Spleen (tissue), 11 donors: Measurements from ENCODE around the gene RECK. TPM values are rescaled to one million over a fixed set of nuclear protein-coding genes. Genes with fewer than 3 reads are reported as not detected.

ENCODE experiments used
- DNase-seq: peaks from one replicate; pipeline ENCODE4 v3.0.0-alpha.2; 2020
- H3K27ac ChIP-seq, 8 donors: fragments of 200-600 bp; sonication (generic) in 7 of 8; 1 replicate in 4 of 8; 2 replicates in 4 of 8; pipeline versions ENCODE4 v1.5.0 to v1.8.0; 2016 to 2021; ENCODE audit warnings: inconsistent platforms in 4 of 8, mild to moderate bottlenecking in 4 of 8, moderate library complexity in 1 of 8
- H3K27me3 ChIP-seq, 7 donors: fragments of 200-600 bp; sonication (generic) in 6 of 7; replicated peaks in 1 of 7; 1 replicate in 4 of 7; 2 replicates in 3 of 7; pipeline versions ENCODE4 v1.5.0 to v1.8.0; 2016 to 2021; ENCODE audit warnings: inconsistent platforms in 3 of 7, mild to moderate bottlenecking in 1 of 7
- H3K36me3 ChIP-seq, 6 donors: fragments of 200-600 bp; sonication (generic) in 5 of 6; 1 replicate in 4 of 6; 2 replicates in 2 of 6; pipeline versions ENCODE4 v1.5.0 to v1.8.0; 2016 to 2021; ENCODE audit warnings: inconsistent platforms in 2 of 6
- H3K4me1 ChIP-seq, 6 donors: fragments of 200-600 bp; sonication (generic) in 5 of 6; 1 replicate in 3 of 6; 2 replicates in 3 of 6; pipeline versions ENCODE4 v1.5.0 to v1.8.0; 2016 to 2021; ENCODE audit warnings: inconsistent platforms in 3 of 6
- H3K4me3 ChIP-seq, 8 donors: fragments of 200-600 bp; sonication (generic) in 7 of 8; 1 replicate in 4 of 8; 2 replicates in 4 of 8; pipeline versions ENCODE4 v1.5.0 to v1.8.0; 2016 to 2021; ENCODE audit warnings: inconsistent platforms in 4 of 8, mild to moderate bottlenecking in 4 of 8, moderate library complexity in 2 of 8
- H3K9me3 ChIP-seq, 8 donors: fragments of 200-600 bp; sonication (generic) in 7 of 8; 1 replicate in 4 of 8; 2 replicates in 4 of 8; pipeline versions ENCODE4 v1.5.0 to v1.8.0; 2016 to 2021; ENCODE audit warnings: inconsistent platforms in 4 of 8
- CTCF ChIP-seq, 11 experiments: fragments of 200-600 bp in 7 of 11; fragments of 450-650 bp in 4 of 11; sonication (generic) in 4 of 11; IDR thresholded peaks in 8 of 11; conservative IDR thresholded peaks in 3 of 11; 1 replicate in 7 of 11; 2 replicates in 4 of 11; pipeline versions ENCODE4 v1.4.0 to v1.8.0; 2016 to 2021; ENCODE audit warnings: antibody characterized with exemption in 11 of 11, inconsistent platforms in 4 of 11, mild to moderate bottlenecking in 1 of 11
- POLR2A ChIP-seq, 3 donors: fragments of 450-650 bp; IDR thresholded peaks; one replicate each; pipeline ENCODE4 v1.5.1; 2017; ENCODE audit warnings: antibody characterized with exemption in 3 of 3, mild to moderate bottlenecking in 1 of 3
- POLR2AphosphoS5 ChIP-seq, 3 donors: sonication (generic); formaldehyde crosslinking; IDR thresholded peaks; one replicate each; pipeline ENCODE4 v1.5.1; 2017; ENCODE audit warnings: antibody characterized with exemption in 3 of 3
- WGBS, 5 donors: extraction: QIAGEN DNeasy Blood & Tissue Kit in 3 of 5; methylation state at CpG; one replicate each; pipeline versions ENCODE4 v1.1.5 to v1.1.7; 2013 to 2018; 5-methylcytosine and 5-hydroxymethylcytosine counted together
- intact Hi-C: fragments of 100-400 bp; cut with DNase I; formaldehyde crosslinking; loops from one replicate; pipeline ENCODE4 v1.15.0; 2023; ENCODE audit warnings: low total_unique reads
- polyA plus RNA-seq, 3 donors: library from polyadenylated mRNA; stranded (reverse); fragments of 200-250 nt; gene quantifications; one replicate each; pipeline ENCODE4 v1.2.1, GENCODE V29; 2013
- total RNA-seq, 7 donors: library from RNA; depleted of rRNA in 3 of 7; stranded (reverse); fragments of >200 nt in 3 of 7; fragmentation: NEBNext Ultra II Directional in 4 of 7; extraction: Animal tissue kit (Norgen Biotek cat#: 25700) in 4 of 7; gene quantifications; one replicate each; pipeline versions ENCODE4 v1.1.0 to v1.2.1, GENCODE V29; 2016 to 2021
- donor health status: healthy with polysubstance abuse.
- donor health status: DM: no; HTN: no; CAD: no; lungs with moderate emphysema.
- donor health status: DM: no; HTN: no; CAD: no.
- donor health status: Bipolar disorder and iron deficiency.
- donor health status: healthy.
- donor health status: DM: no; HTN: no; CAD: no.
- donor health status: DM: yes; HTN: yes; CAD: no.

The RECK gene
- total and polyA plus RNA-seq, 10 donors = 2.7 to 16.0 (median 9.8) TPM

- Histone ChIP-seq H3K27me3 (no peaks in the 10 kb centered on the region), H3K4me1 (peaks cover 66 to 100% (median 88%) of the 10 kb centered on the region in 6 donors), H3K36me3 (peaks cover 0 to 34% (median 0%) of the 10 kb centered on the region in 6 donors), H3K9me3 (peaks cover 0 to 9% (median 0%) of the 10 kb centered on the region in 8 donors), H3K4me3 (no peak overlapping the region), H3K27ac (peak overlapping the region in 6 of 8 donors; percentile 53 to 95 (median 82))
- no peak for TF ChIP-seq POLR2AphosphoS5 (IDR thresholded peaks at IDR 0.05)
- TF ChIP-seq POLR2A (IDR thresholded peaks at IDR 0.05) = no peak
- no peak for TF ChIP-seq CTCF (IDR thresholded peaks at IDR 0.05 in 8 of 11, conservative IDR thresholded peaks at IDR 0.05 in 3 of 11)
- WGBS, 5 donors = 85 to 94% (median 89%) methylated on average over 12 to 14 of the region's 14 CpGs
- DNase-seq = peak; percentile 67
- intact Hi-C loops = no loop called here
These were observed 110.9 kb downstream of the RECK start for GRCh38 chr9:36147441-36148175.

GRCh38 chr9:36148311-36149051, 111.8 kb downstream of the RECK start:
- Histone ChIP-seq H3K4me1 (peaks cover 66 to 100% (median 88%) of the 10 kb centered on the region in 6 donors), H3K4me3 (no peak overlapping the region)
- intact Hi-C loops = no loop called here

GRCh38 chr9:36149197-36149596, 112.5 kb downstream of the RECK start:
- Histone ChIP-seq H3K36me3 (peaks cover 0 to 40% (median 0%) of the 10 kb centered on the region in 6 donors), H3K4me3 (no peak overlapping the region), H3K9me3 (peaks cover 0 to 9% (median 0%) of the 10 kb centered on the region in 8 donors), H3K27ac (peak overlapping the region in 5 of 8 donors; percentile 53 to 95 (median 93)), H3K27me3 (no peaks in the 10 kb centered on the region), H3K4me1 (peaks cover 66 to 100% (median 88%) of the 10 kb centered on the region in 6 donors)
- intact Hi-C loops = no loop called here
- 77 to 87% (median 82%) methylated on average over 4 of the region's 4 CpGs for WGBS, 5 donors
- no peak for TF ChIP-seq POLR2AphosphoS5 (IDR thresholded peaks at IDR 0.05)
- no peak for TF ChIP-seq POLR2A (IDR thresholded peaks at IDR 0.05)
- no peak for TF ChIP-seq CTCF (IDR thresholded peaks at IDR 0.05 in 8 of 11, conservative IDR thresholded peaks at IDR 0.05 in 3 of 11)
- no peak for DNase-seq

More at GRCh38 chr9:36148311-36149051, 111.8 kb downstream of the RECK start:
- 48 to 63% (median 55%) methylated on average over 13 to 14 of the region's 14 CpGs for WGBS, 5 donors
- Histone ChIP-seq H3K9me3 (peaks cover 0 to 9% (median 0%) of the 10 kb centered on the region in 8 donors), H3K27ac (peak overlapping the region in 6 of 8 donors; percentile 53 to 95 (median 82)), H3K36me3 (peaks cover 0 to 40% (median 0%) of the 10 kb centered on the region in 6 donors), H3K27me3 (no peaks in the 10 kb centered on the region)
- DNase-seq = peak; percentile 92
- TF ChIP-seq CTCF (IDR thresholded peaks at IDR 0.05 in 8 of 11, conservative IDR thresholded peaks at IDR 0.05 in 3 of 11) (no peak), POLR2AphosphoS5 (IDR thresholded peaks at IDR 0.05) (peak; percentile 48 to 80 (median 67))
